H1 (cell line): Measurements from ENCODE around the gene RD3L. TPM values are rescaled to one million over a fixed set of nuclear protein-coding genes. Genes with fewer than 3 reads are reported as not detected.

ENCODE experiments used
- CTCF ChIA-PET: fragments of 300-600 bp; sonication (Branson Sonifier 250); formaldehyde crosslinking; loops from one replicate; lab custom pipeline; 2021; ENCODE audit not compliant: partially characterized antibody; lab: Charles Lee
- POLR2A ChIA-PET: fragments of 300-600 bp; sonication (Branson Sonifier 250); formaldehyde crosslinking; loops from one replicate; lab custom pipeline; 2021; ENCODE audit warnings: inconsistent platforms; ENCODE audit not compliant: partially characterized antibody; lab: Charles Lee
- DNase-seq, 2 experiments: peaks; one replicate each; pipeline versions ENCODE4 v3.0.0 to v3.0.0-alpha.2; 2010 to 2022; ENCODE audit warnings: low spot score in 2 of 2, low read depth in 1 of 2, mixed read lengths in 1 of 2
- FAIRE-seq: peaks from 2 replicates; lab custom pipeline; 2011; peaks lifted over from hg19 to GRCh38; lab: Jason Lieb, UNC
- H2AFZ ChIP-seq: 2 replicates; pipeline ENCODE4 v1.8.1; 2012; ENCODE audit warnings: low read length, inconsistent platforms
- H2AK5ac ChIP-seq: 2 replicates; pipeline ENCODE4 v1.6.1; 2013; ENCODE audit warnings: low read depth, low read length
- H2BK120ac ChIP-seq: replicated peaks from 2 replicates; pipeline ENCODE3; 2013; ENCODE audit warnings: low read depth, low read length, inconsistent platforms
- H2BK12ac ChIP-seq: 2 replicates; pipeline ENCODE4 v1.6.1; 2013; ENCODE audit warnings: low read depth, low read length
- H2BK15ac ChIP-seq: 2 replicates; pipeline ENCODE4 v1.6.1; 2013; ENCODE audit warnings: low read length
- H2BK20ac ChIP-seq: 2 replicates; pipeline ENCODE4 v1.6.1; 2013; ENCODE audit warnings: low read length
- H2BK5ac ChIP-seq: 2 replicates; pipeline ENCODE4 v1.6.1; 2013; ENCODE audit warnings: low read depth, low read length
- H3K14ac ChIP-seq: 2 replicates; pipeline ENCODE4 v1.6.1; 2013; ENCODE audit warnings: inconsistent platforms; ENCODE audit not compliant: insufficient read length
- H3K18ac ChIP-seq: 2 replicates; pipeline ENCODE4 v1.6.1; 2013; ENCODE audit warnings: low read length; ENCODE audit errors: extremely low read depth
- H3K23ac ChIP-seq: 2 replicates; pipeline ENCODE4 v1.6.1; 2013; ENCODE audit warnings: inconsistent platforms; ENCODE audit not compliant: insufficient read length
- H3K23me2 ChIP-seq: 2 replicates; pipeline ENCODE4 v1.6.1; 2013; ENCODE audit warnings: low read depth, low read length
- H3K27ac ChIP-seq: 2 replicates; pipeline ENCODE4 v1.6.1; 2011; ENCODE audit warnings: low read depth, low read length, inconsistent platforms
- H3K27me3 ChIP-seq, 4 experiments: replicated peaks in 1 of 4; 1 replicate in 1 of 4; 2 replicates in 3 of 4; pipeline versions ENCODE4 v1.6.1 to v1.8.1; 2011 to 2013; ENCODE audit warnings: low read length in 3 of 4, mild to moderate bottlenecking in 3 of 4, inconsistent platforms in 2 of 4, mixed read lengths in 2 of 4, moderate library complexity in 1 of 4; ENCODE audit not compliant: control insufficient read depth in 3 of 4, insufficient read depth in 3 of 4; ENCODE audit errors: extremely low read depth in 1 of 4
- H3K36me3 ChIP-seq, 4 experiments: 2 replicates each; pipeline versions ENCODE4 v1.6.1 to v1.8.1; 2011 to 2013; ENCODE audit warnings: mild to moderate bottlenecking in 4 of 4, low read length in 3 of 4, moderate library complexity in 2 of 4, control low read depth in 1 of 4, inconsistent platforms in 1 of 4; ENCODE audit not compliant: insufficient read depth in 4 of 4, control insufficient read depth in 2 of 4
- H3K4ac ChIP-seq: replicated peaks from 2 replicates; pipeline ENCODE3; 2013; ENCODE audit warnings: low read length, low read depth, mixed read lengths, inconsistent platforms; ENCODE audit not compliant: insufficient read length
- H3K4me1 ChIP-seq, 4 experiments: replicated peaks in 1 of 4; 1 replicate in 1 of 4; 2 replicates in 3 of 4; pipeline versions ENCODE4 v1.6.1 to v1.8.1; 2011 to 2013; ENCODE audit warnings: low read length in 3 of 4, inconsistent platforms in 2 of 4, mixed read lengths in 1 of 4; ENCODE audit not compliant: insufficient read depth in 4 of 4, control insufficient read depth in 3 of 4
- H3K4me2 ChIP-seq, 2 experiments: 2 replicates each; pipeline versions ENCODE4 v1.6.1 to v1.8.1; 2011 to 2013; ENCODE audit warnings: low read depth in 2 of 2, low read length in 2 of 2, control low read depth in 1 of 2, inconsistent platforms in 1 of 2, mild to moderate bottlenecking in 1 of 2; ENCODE audit not compliant: insufficient read depth in 1 of 2
- H3K4me3 ChIP-seq, 4 experiments: fragments of 200-600, 300-600 bp in 1 of 4; sonication (generic), shearing (Covaris generic), sonication (Bioruptor Twin) in 1 of 4; 2 replicates each; pipeline versions ENCODE4 v1.5.1 to v1.8.1; 2011 to 2016; ENCODE audit warnings: low read length in 4 of 4, low read depth in 3 of 4, control low read depth in 2 of 4, inconsistent platforms in 2 of 4, mild to moderate bottlenecking in 2 of 4, mixed read lengths in 1 of 4, moderate library complexity in 1 of 4; ENCODE audit not compliant: insufficient read depth in 2 of 4; ENCODE audit errors: extremely low read depth in 1 of 4
- H3K56ac ChIP-seq: replicated peaks from 2 replicates; pipeline ENCODE3; 2013; ENCODE audit warnings: low read depth, mild to moderate bottlenecking, mixed read lengths, low read length, inconsistent platforms; ENCODE audit not compliant: insufficient read length
- H3K79me1 ChIP-seq: 2 replicates; pipeline ENCODE4 v1.6.1; 2013; ENCODE audit warnings: low read depth, low read length, control low read depth
- H3K79me2 ChIP-seq, 2 experiments: 2 replicates each; pipeline versions ENCODE4 v1.6.1 to v1.8.1; 2012 to 2013; ENCODE audit warnings: low read length in 2 of 2, mild to moderate bottlenecking in 2 of 2, inconsistent platforms in 1 of 2; ENCODE audit not compliant: insufficient read depth in 2 of 2, control insufficient read depth in 1 of 2
- H3K9ac ChIP-seq, 4 experiments: replicated peaks in 1 of 4; 1 replicate in 1 of 4; 2 replicates in 3 of 4; pipeline versions ENCODE4 v1.6.1 to v1.8.1; 2011 to 2013; ENCODE audit warnings: low read depth in 3 of 4, low read length in 3 of 4, control low read depth in 2 of 4, mild to moderate bottlenecking in 2 of 4, moderate library complexity in 2 of 4, inconsistent platforms in 1 of 4; ENCODE audit errors: extremely low read depth in 1 of 4
- H3K9me3 ChIP-seq, 2 experiments: 2 replicates each; pipeline versions ENCODE4 v1.6.1 to v1.8.1; 2012 to 2013; ENCODE audit warnings: mild to moderate bottlenecking in 2 of 2, moderate library complexity in 2 of 2, control low read depth in 1 of 2, inconsistent platforms in 1 of 2, low read depth in 1 of 2, low read length in 1 of 2, mixed read lengths in 1 of 2; ENCODE audit not compliant: insufficient read depth in 2 of 2
- H4K20me1 ChIP-seq, 2 experiments: replicated peaks in 1 of 2; 2 replicates each; pipeline versions ENCODE3 to v1.8.1; 2011 to 2013; ENCODE audit warnings: inconsistent platforms in 2 of 2, low read length in 2 of 2, mild to moderate bottlenecking in 1 of 2; ENCODE audit not compliant: insufficient read depth in 2 of 2, control insufficient read depth in 1 of 2
- H4K5ac ChIP-seq: 2 replicates; pipeline ENCODE4 v1.6.1; 2013; ENCODE audit warnings: low read length, low read depth, mixed read lengths, inconsistent platforms; ENCODE audit not compliant: insufficient read length
- H4K8ac ChIP-seq: 2 replicates; pipeline ENCODE4 v1.8.0; 2013; ENCODE audit warnings: mild to moderate bottlenecking, moderate library complexity, low read length, inconsistent platforms; ENCODE audit not compliant: insufficient read depth; ENCODE audit errors: extremely low read depth
- H4K91ac ChIP-seq: replicated peaks from 2 replicates; pipeline ENCODE3; 2013; ENCODE audit warnings: low read length, mixed read lengths, inconsistent platforms; ENCODE audit not compliant: insufficient read length
- CHD2 ChIP-seq: IDR thresholded peaks from 2 replicates; pipeline ENCODE4 v1.6.1; 2012; ENCODE audit warnings: low read length, improper control_type of control experiment
- MAFK ChIP-seq: IDR thresholded peaks from 2 replicates; pipeline ENCODE4 v1.6.1; 2012; ENCODE audit warnings: low read depth, mild to moderate bottlenecking, improper control_type of control experiment, low read length
- RFX5 ChIP-seq: IDR thresholded peaks from 2 replicates; pipeline ENCODE4 v1.6.1; 2011; ENCODE audit warnings: low read depth, low read length, improper control_type of control experiment, borderline replicate concordance
- SP2 ChIP-seq: IDR thresholded peaks from 2 replicates; pipeline ENCODE4 v1.6.1; 2012; ENCODE audit warnings: mild to moderate bottlenecking, low read length, inconsistent platforms
- SRF ChIP-seq: IDR thresholded peaks from 2 replicates; pipeline ENCODE4 v1.6.1; 2011; ENCODE audit warnings: mild to moderate bottlenecking, low read depth, low read length, moderate library complexity
- TAF1 ChIP-seq: IDR thresholded peaks from 2 replicates; pipeline ENCODE4 v1.6.1; 2011; ENCODE audit warnings: mild to moderate bottlenecking, low read depth, low read length
- TAF7 ChIP-seq: optimal IDR thresholded peaks from 2 replicates; pipeline ENCODE3; 2011; ENCODE audit warnings: low read depth, mild to moderate bottlenecking, inconsistent platforms, low read length, moderate library complexity, borderline replicate concordance
- TCF12 ChIP-seq: IDR thresholded peaks from 2 replicates; pipeline ENCODE4 v1.6.1; 2011; ENCODE audit warnings: low read depth, mild to moderate bottlenecking, low read length
- USF2 ChIP-seq: IDR thresholded peaks from 2 replicates; pipeline ENCODE4 v1.6.1; 2011; ENCODE audit warnings: low read length, improper control_type of control experiment
- WGBS, 2 experiments: shearing (Covaris generic) in 1 of 2; methylation state at CpG; one replicate each; pipeline versions ENCODE4 v1.1.6 to v1.1.7; 2013 to 2015; ENCODE audit warnings: low lambda C conversion rate in 2 of 2, mixed read lengths in 2 of 2, inconsistent platforms in 1 of 2, low coverage in 1 of 2, missing lambda C conversion rate in 1 of 2; ENCODE audit not compliant: insufficient replicate concordance in 2 of 2, insufficient coverage in 1 of 2, insufficient read length in 1 of 2; ENCODE audit errors: extremely low coverage in 1 of 2, missing lambda C conversion rate in 1 of 2; 5-methylcytosine and 5-hydroxymethylcytosine counted together
- polyA plus RNA-seq, 7 experiments: library from polyadenylated mRNA; depleted of rRNA in 3 of 7; stranded (reverse) in 5 of 7; unstranded in 2 of 7; fragments of >200 nt in 5 of 7; fragments of 200-250 nt in 2 of 7; gene quantifications; 1 replicate in 5 of 7; 2 replicates in 1 of 7; 4 replicates in 1 of 7; pipeline versions ENCODE4 v1.2.1 to v1.2.3, GENCODE V29; 2011 to 2013; ENCODE audit warnings: missing spikeins in 2 of 7, mixed read lengths in 2 of 7
- total RNA-seq: library from RNA; stranded (reverse); fragmentation: NEBNext Ultra II Directional; extraction: Animal tissue kit (Norgen Biotek cat#: 25700); gene quantifications from 2 replicates; pipeline ENCODE4 v1.2.1, GENCODE V29; 2021
- TF ChIP-seq, protein P1 (sequence below): IDR thresholded peaks from 2 replicates; pipeline ENCODE4 v1.6.1; 2012; ENCODE audit warnings: low read length, inconsistent platforms
- TF ChIP-seq, protein P2 (sequence below): IDR thresholded peaks from 2 replicates; pipeline ENCODE4 v1.6.1; 2011; ENCODE audit warnings: low read depth, mild to moderate bottlenecking, low read length; ENCODE audit not compliant: insufficient read depth

Gene RD3L
- total and polyA plus RNA-seq, 2 of the 8 experiments (the other 6 are each of a cell fraction or from before 2014, with no cell fraction given), result not detected

DNA sequence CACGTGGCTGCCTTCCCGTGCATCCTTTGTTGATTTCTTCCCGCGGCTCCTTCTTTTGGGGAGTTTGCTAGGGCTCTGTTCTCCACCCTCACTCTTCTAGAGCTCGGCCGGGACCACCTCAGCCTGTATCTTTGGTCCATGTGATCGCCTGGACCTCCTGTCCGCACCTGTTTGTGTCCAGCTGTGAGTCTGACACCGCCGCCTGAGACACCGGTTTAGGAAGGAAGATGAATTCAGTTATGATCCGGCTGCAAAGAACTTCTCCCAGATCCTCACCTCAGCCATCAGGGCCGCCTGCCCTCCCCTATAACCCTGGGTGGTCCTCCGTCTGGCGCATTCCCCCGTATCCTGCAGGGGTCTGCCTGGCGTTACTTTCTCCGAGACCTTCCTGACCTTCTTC is 14.8 kb downstream of the RD3L start:
- Histone ChIP-seq H3K4me3 (no peak overlapping the region), H2BK5ac (no peak overlapping the region), H2BK120ac (no peak overlapping the region), H3K4ac (no peak overlapping the region), H3K4me2 (no peak overlapping the region), H2BK20ac (no peak overlapping the region), H3K56ac (no peak overlapping the region), H2AFZ (no peak overlapping the region), H3K9me3 (peaks cover 0 to 5% of the 10 kb centered on the region in 2 experiments; a peak in 1 of 4 replicates), H3K36me3 (no peaks in the 10 kb centered on the region), H3K14ac (no peak overlapping the region), H3K27ac (no peak overlapping the region), H3K23me2 (no peaks in the 10 kb centered on the region), H3K9ac (no peak overlapping the region), H3K18ac (no peak overlapping the region), H2AK5ac (no peak overlapping the region), H4K91ac (no peak overlapping the region), H3K79me2 (no peaks in the 10 kb centered on the region), H4K20me1 (no peaks in the 10 kb centered on the region), H4K5ac (no peak overlapping the region), H2BK15ac (no peak overlapping the region), H4K8ac (no peak overlapping the region), H3K23ac (no peak overlapping the region), H3K27me3 (no peaks in the 10 kb centered on the region), H3K79me1 (no peaks in the 10 kb centered on the region; the same call in 1 of the 2 replicates), H2BK12ac (no peak overlapping the region), H3K4me1 (no peaks in the 10 kb centered on the region)
- CTCF ChIA-PET, result interaction anchor here (1.2 to 3.4 kb wide), 3 partner anchors 17 to 119 kb away, joined by 3 to 11 read pairs (median 7); no protein-coding TSS in a partner anchor
- POLR2A ChIA-PET, result no interaction called here
- 91% methylated on average over 18 of the region's 18 CpGs; no CpG with 5 or more reads in 1 of the 2 experiments for WGBS, 2 experiments
- no peak for FAIRE-seq
- no peak for DNase-seq
- TF ChIP-seq CHD2 (no peak), RFX5 (no peak), TCF12 (no peak), TAF7 (no peak), MAFK (no peak), SRF (no peak), TAF1 (no peak), SP2 (no peak), USF2 (no peak)
- TF ChIP-seq, protein P1, sequence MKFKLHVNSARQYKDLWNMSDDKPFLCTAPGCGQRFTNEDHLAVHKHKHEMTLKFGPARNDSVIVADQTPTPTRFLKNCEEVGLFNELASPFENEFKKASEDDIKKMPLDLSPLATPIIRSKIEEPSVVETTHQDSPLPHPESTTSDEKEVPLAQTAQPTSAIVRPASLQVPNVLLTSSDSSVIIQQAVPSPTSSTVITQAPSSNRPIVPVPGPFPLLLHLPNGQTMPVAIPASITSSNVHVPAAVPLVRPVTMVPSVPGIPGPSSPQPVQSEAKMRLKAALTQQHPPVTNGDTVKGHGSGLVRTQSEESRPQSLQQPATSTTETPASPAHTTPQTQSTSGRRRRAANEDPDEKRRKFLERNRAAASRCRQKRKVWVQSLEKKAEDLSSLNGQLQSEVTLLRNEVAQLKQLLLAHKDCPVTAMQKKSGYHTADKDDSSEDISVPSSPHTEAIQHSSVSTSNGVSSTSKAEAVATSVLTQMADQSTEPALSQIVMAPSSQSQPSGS, result no peak
- TF ChIP-seq, protein P2, sequence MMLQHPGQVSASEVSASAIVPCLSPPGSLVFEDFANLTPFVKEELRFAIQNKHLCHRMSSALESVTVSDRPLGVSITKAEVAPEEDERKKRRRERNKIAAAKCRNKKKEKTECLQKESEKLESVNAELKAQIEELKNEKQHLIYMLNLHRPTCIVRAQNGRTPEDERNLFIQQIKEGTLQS, result no peak
